Pulmonary artery endothelial cell (primary cell): ENCODE data around the gene CLEC7A. TPM values are rescaled to one million over a fixed set of nuclear protein-coding genes. Genes with fewer than 3 reads are reported as not detected.

ENCODE experiments used
- DNase-seq: peaks from one replicate; pipeline ENCODE4 v3.0.0-alpha.2; 2011; ENCODE audit warnings: low read depth, low spot score
- total RNA-seq: library from RNA; depleted of rRNA; stranded (reverse); fragments of >200 nt; gene quantifications from 2 replicates; pipeline ENCODE4 v1.2.3, GENCODE V29; 2014

CLEC7A gene
- total RNA-seq, 1 donor from 2014 or later = 0.07 TPM

GRCh38 chr12:10095971-10096370, 34.0 kb downstream of the CLEC7A start:
- DNase-seq = no peak

DNA sequence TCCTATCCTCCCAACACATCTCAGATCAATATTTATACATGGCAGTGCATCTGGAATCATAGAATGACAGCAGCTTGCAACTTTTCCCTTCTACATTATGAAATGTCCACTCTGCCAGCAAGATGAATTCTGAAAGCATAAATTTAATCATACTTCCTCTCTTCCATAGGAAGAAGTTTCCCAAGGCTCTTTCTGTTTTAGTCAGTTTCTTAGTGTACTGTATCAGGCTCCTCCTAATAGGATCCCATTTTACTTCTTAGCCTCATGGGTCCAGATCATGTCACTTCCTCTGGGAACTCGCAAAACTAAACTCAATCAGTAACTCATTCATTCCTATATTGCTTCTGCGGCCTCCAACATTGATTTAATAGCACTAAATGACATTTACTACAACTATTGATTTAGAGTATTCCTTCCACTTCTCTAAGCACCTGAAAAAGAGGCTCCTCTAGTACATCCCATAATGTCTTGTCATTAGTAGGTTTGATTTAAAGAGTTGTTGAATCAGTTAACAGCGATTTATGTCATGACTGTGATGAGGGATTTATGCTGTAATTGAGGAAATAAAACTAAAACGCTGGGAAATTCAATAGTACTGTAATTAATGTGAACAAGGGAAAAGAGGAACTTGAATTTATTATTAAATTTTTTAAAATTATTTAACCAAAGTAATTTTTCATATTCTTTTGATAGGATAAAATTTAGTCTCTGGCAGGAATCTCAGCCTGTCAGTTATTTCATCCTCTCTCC, 35.2 kb downstream of the CLEC7A start:
- no peak for DNase-seq

GRCh38 chr12:10088955-10089900, 40.8 kb downstream of the CLEC7A start:
- no peak for DNase-seq

DNA sequence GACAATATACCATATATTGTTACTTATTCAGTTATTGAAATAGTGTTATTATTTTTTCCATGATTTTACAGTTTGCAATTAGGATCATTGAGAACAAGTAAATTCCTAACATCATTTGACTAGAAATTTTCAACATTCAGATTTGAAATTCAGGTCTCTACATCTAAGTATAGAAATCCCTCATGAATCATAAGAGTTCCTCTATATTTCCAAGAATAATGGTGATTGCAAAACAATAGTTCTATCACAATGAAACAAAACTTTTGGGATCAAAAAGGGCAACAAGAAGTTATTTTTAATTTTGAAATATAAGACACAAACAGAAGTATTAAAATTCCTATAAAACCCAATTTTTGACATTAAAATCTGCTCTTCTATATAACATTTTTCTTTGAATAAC, 42.0 kb downstream of the CLEC7A start:
- DNase-seq = no peak

GRCh38 chr12:10086387-10086786, 43.6 kb downstream of the CLEC7A start:
- no peak for DNase-seq

DNA sequence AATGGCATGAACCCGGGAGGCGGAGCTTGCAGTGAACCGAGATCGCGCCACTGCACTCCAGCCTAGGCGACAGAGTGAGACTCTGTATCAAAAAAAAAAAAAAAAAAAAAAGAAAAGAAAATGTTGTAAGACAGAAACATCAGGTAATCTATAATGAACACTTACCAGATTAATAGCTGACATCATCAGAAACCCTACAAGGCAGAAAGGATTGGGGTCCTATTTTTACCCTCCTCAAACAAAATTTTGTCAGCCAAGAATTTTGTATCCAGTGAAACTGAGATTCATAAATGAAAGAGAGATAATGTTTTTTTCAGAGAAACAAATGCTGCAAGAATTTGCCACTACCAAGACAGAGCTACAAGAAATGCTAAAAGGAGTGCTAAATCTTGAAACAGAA, 45.3 kb downstream of the CLEC7A start:
- DNase-seq = no peak

GRCh38 chr12:10082117-10082874, 47.7 kb downstream of the CLEC7A start:
- no peak for DNase-seq

DNA sequence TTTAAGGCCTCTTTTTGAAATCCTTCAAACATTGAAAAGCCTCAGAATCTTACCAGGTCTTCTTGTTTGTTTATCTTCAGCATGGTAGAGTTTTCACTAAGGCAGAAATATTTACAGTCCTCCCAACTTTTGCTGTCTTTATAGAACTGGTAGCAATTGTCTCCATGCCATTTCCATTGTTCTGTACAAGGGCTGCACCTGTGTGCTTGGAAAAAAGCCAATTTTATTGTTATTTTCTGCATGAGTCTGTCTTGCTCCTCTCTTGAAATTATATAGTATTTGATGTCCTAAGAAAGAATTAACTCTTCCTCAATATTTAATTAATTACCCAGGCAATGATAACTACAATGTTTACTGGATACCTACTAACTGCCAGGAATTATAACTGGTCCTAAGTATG, 54.5 kb downstream of the CLEC7A start:
- no peak for DNase-seq

DNA sequence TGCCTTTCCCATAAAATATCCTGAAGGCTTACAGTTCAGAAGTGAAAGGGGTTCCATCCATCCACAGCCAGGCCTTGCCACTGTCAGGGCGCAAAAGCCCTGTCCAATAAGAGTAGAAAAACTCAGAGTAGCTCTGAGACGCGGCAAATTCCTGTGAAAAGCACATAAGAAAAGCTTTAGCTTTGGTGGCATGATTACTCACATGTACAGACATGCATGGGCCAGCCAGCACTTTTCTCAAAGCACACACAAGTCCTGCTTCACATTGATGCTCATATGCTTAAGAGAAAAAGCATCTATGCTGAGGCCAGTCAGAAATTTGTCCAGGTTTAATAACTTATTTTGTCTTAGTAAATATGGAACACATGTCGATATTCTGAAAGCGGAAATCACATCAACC, 56.7 kb downstream of the CLEC7A start:
- DNase-seq = no peak

GRCh38 chr12:10072131-10072530, 57.9 kb downstream of the CLEC7A start:
- DNase-seq = no peak

DNA sequence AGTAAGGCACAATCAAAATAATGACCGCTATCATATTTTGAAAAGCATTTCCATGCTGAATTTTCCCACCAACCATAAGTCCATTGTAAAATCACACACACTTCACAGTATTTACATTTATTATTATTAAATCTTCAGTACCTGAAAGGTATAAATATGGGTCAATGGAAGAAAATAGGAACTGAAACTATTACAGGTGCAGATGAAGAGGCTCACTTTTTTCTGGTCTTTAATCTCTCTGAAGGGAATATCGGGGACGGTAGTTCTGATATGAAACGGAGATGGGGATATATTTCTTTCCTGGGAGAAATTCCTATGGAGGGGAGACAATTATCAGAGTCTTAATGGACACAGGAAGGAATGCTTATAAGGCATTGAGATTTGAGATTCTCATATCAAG, 59.6 kb downstream of the CLEC7A start:
- no peak for DNase-seq

DNA sequence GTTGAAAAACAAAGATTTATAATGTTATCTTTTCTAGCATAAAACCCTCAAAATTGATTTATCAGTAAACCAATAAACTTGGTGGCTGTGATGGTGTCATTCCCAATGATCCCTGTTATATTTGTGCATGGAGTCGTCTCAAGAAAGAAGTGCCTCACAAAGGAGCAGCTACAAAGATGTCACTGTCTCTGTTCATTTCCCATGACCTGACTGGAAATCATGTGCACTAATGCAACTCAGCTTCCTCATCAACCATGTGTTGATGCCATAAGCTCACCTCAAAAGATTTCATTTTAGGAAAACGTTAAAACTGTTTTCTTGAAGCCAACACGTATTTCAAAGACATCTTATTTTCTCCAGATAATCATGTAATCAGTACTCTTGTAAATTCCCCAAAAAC, 60.0 kb downstream of the CLEC7A start:
- DNase-seq = no peak

DNA sequence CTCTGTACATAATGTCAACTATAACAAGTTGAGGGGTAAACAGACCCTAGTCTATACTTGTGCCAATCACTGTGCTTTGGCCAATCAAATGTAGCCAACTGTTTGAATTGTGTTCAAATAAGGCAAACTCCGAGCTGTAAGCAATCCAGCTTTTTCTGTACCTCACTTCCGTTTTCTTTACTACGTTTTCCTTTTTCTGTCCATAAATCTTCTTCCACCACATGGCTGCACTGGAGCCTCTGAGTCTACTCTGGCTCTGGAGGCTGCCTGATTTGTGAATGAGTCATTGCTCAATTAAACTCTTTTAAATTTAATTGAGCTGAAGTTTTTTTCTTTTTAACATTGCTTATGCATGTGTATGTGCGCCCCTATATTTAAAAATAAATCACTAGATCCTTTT, 60.9 kb downstream of the CLEC7A start:
- DNase-seq = peak; percentile 66

GRCh38 chr12:10068644-10069043, 61.4 kb downstream of the CLEC7A start:
- no peak for DNase-seq

DNA sequence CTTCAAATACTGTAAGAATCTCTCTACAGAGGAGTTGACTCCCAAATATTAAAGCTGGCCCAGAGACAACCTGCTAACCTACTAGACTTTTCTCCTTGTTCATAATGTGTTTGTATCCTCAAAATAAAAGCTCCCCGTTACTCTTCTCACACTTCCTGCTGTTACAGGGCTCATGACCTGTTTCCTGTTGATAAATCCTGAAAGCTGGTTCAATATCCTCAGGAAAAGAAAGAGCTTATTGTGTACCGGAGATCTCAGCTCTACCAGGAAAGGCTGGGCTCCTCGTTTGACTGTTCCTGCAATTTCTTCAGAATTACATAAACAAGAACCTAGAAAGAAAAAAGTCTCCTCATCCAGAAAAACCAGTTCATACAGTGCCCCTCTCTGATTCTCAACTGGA, 62.1 kb downstream of the CLEC7A start:
- peak; percentile 95 for DNase-seq

DNA sequence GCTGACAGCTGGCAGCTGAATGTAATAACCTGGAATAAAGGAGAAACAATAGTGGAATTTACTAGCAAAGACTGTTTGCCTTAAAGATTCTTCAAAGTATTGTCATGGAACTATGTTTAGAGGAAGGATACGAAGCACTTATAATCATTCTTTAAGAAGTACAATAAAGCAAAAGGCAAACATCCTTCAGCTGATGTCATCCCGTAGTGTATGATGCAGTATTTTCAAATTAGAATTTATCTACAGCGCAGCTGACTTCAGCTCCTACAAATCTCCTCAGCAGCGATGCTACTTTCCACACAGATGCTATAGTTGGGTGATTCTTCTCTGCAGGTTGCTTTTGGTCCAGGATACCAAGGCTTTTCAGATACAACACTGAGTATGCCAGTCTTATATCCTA, 62.7 kb downstream of the CLEC7A start:
- peak; percentile 41 for DNase-seq

Other genes with a start within 250 kb of the CLEC7A start
- gene KLRF2, start 248.7 kb downstream of the CLEC7A start, total RNA-seq = not detected in 2 replicates
- not detected in 2 replicates for gene CLEC2A, start 197.8 kb downstream of the CLEC7A start, total RNA-seq
- gene CLEC12A, start 158.8 kb downstream of the CLEC7A start, total RNA-seq = not detected in 2 replicates
- gene CLEC1B, start 131.1 kb downstream of the CLEC7A start, total RNA-seq = 0.18 TPM in 1 of 2 replicates, not detected in the other
- gene CLEC12B, start 119.6 kb downstream of the CLEC7A start, total RNA-seq = 0.35 and 0.46 TPM in 2 replicates
- gene CLEC9A, start 99.5 kb downstream of the CLEC7A start, total RNA-seq = not detected in 2 replicates
- gene CLEC1A, start 31.2 kb downstream of the CLEC7A start, total RNA-seq = 3.6 and 16.0 TPM in 2 replicates
- gene OLR1, start 41.9 kb upstream of the CLEC7A start, total RNA-seq = not detected in 2 replicates
- not detected in 2 replicates for gene TMEM52B, start 48.8 kb upstream of the CLEC7A start, total RNA-seq
- 48.4 and 73.1 TPM in 2 replicates for gene GABARAPL1, start 82.7 kb upstream of the CLEC7A start, total RNA-seq
- 0.20 and 0.32 TPM in 2 replicates for gene KLRD1, start 177.7 kb upstream of the CLEC7A start, total RNA-seq